Measurements from ENCODE around the gene MTR.

The MTR gene

DNA sequence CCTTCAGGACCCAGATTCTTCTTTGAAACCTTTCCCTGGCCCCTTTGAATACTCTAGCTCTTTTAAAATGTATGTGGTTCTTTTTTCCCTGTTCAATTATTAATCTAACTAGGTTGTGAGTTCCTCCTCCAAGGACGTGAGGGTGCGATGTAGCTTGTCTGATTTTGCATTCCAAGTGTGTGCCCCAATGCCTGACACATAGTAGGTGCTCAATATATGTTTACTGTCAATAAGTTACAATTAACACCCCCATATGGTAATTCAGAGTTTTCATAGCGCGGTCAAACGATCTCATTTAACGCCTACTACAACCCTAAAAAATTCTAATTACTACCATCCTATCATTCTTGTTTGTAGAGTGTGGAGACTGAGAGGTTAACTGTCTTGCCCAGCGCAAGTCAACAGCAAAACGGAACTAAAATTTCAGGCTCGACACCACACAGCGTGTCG is 482 bp upstream of the MTR start:
- in situ Hi-C loops (cut with MboI; ENCODE audit: low pct_unique_long_range_greater_than_20kb, low sequenced_read_pairs, unreplicated experiment) = no loop called here
- no peak for DNase-seq (ENCODE audit: low spot score)
- TF ChIP-seq, protein P1, sequence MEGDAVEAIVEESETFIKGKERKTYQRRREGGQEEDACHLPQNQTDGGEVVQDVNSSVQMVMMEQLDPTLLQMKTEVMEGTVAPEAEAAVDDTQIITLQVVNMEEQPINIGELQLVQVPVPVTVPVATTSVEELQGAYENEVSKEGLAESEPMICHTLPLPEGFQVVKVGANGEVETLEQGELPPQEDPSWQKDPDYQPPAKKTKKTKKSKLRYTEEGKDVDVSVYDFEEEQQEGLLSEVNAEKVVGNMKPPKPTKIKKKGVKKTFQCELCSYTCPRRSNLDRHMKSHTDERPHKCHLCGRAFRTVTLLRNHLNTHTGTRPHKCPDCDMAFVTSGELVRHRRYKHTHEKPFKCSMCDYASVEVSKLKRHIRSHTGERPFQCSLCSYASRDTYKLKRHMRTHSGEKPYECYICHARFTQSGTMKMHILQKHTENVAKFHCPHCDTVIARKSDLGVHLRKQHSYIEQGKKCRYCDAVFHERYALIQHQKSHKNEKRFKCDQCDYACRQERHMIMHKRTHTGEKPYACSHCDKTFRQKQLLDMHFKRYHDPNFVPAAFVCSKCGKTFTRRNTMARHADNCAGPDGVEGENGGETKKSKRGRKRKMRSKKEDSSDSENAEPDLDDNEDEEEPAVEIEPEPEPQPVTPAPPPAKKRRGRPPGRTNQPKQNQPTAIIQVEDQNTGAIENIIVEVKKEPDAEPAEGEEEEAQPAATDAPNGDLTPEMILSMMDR (IDR thresholded peaks at IDR 0.05; ENCODE audit: extremely low read depth, insufficient read depth, missing control alignments) = no peak

DNA sequence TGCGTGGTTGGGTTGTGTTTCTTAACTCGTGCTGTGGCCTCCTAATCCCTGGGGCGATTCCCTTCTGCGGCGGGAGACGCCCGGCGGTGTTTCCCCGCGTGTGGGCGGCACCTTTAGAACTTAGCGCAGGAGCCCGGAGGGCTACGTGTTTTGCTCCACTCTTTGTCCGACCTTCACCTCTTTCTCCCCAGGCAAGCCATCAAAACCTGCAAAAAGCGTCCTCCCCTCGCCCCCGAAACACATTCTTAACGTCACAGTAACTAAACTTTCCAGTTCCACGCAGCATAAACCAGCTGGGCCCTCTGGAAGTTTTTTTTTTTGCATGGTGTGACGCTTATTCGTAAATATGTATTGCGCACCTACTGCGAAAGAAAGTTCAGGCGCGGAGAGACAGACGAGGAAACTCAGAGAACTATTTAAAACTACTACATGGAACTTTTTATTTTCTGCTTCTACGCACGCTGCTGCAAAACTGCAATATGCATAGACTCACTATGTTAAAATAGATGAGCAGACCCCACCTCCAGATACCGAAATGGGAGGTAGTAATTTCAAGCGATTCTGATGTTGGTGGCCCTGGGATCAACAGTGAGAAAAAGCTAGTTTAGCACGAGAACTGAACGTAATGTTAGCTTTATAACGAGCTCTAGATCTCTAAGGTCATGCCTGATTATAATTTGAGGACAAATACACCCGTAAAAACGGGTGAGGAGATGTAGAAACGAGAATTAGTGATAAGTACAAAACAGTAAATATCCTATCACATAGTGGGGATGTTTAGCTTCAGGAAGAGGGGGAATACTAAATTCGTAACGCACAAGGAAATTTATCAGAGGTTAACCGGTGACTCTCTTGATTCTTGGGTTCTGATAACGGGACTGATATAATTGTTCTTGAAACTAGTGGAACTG is 920 bp downstream of the MTR start:
- in situ Hi-C loops (cut with MboI; ENCODE audit: low pct_unique_long_range_greater_than_20kb, low sequenced_read_pairs, unreplicated experiment) = no loop called here
- TF ChIP-seq, protein P1 (IDR thresholded peaks at IDR 0.05; ENCODE audit: extremely low read depth, insufficient read depth, missing control alignments) = no peak
- DNase-seq (ENCODE audit: low spot score) = no peak

DNA sequence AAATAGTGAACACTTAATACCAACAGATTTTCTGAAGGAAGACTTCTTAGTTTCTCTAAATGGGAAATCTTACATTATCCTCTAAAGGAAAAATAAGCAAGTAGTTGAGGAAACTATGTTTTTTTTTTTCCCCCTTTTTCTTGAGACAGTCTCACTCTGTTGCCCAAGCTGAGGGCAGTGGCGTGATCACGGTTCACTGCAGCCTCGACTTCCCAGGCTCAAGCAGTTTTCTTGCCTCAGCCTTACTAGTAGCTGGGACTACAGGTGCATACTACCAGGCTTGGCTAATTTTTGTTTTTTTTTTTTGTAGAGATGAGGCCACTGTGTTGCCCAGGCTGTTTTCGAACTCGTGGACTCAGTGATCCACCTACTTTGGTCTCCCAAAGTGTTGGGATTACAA is 3.9 kb downstream of the MTR start:
- no peak for DNase-seq (ENCODE audit: low spot score)
- in situ Hi-C loops (cut with MboI; ENCODE audit: low pct_unique_long_range_greater_than_20kb, low sequenced_read_pairs, unreplicated experiment) = no loop called here
- TF ChIP-seq, protein P1 (IDR thresholded peaks at IDR 0.05; ENCODE audit: extremely low read depth, insufficient read depth, missing control alignments) = no peak

DNA sequence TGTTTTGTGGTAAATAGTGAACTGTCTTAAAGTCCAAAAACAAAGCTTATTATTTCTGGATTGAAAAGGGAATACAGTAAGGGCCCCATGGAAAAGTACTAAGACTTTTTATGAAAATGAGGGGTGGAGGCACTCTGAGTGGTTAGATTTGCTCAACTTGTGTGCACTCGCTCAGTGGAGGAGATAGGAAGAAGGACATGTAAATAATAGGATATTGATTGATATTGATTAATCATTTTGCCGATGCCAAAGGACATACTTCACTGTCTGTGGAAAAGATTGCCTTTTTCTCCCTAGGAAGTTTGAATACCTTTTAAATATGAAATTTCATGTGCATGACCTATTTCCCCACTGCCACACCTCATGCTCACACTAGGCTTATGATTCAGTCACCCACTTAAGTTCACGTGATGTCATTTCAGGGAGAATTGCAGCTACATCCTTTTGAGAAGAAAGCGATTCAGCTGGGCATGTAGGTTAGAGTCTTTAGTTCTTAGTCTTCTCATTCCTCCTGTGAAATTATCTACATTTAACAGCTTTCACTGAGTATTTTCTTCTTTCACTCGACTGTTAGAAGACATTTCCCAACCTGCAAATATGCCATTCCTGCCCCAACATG is 5.0 kb downstream of the MTR start:
- TF ChIP-seq, protein P1 (IDR thresholded peaks at IDR 0.05; ENCODE audit: extremely low read depth, insufficient read depth, missing control alignments) = no peak
- DNase-seq (ENCODE audit: low spot score) = no peak
- in situ Hi-C loops (cut with MboI; ENCODE audit: low pct_unique_long_range_greater_than_20kb, low sequenced_read_pairs, unreplicated experiment) = no loop called here

DNA sequence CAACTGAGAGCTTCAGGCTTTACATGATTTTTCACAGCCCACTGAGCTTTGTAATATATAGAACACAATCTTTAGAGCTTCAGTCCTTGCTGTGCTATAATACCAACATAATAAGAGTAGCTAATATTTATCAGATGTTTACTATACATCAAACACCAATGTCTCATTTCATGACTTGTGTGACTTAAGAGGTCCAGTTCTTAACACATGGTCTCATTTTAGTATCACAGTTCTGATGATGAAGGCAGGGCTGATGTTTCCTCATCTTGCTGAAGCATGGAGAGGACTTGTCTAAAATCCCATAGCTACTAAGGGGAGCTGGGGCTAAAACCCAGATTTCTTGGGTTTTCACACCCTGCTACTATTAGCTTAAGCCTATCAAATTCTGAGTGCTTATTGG is 5.5 kb downstream of the MTR start:
- in situ Hi-C loops (cut with MboI; ENCODE audit: low pct_unique_long_range_greater_than_20kb, low sequenced_read_pairs, unreplicated experiment) = no loop called here
- TF ChIP-seq, protein P1 (IDR thresholded peaks at IDR 0.05; ENCODE audit: extremely low read depth, insufficient read depth, missing control alignments) = no peak
- DNase-seq (ENCODE audit: low spot score) = no peak

DNA sequence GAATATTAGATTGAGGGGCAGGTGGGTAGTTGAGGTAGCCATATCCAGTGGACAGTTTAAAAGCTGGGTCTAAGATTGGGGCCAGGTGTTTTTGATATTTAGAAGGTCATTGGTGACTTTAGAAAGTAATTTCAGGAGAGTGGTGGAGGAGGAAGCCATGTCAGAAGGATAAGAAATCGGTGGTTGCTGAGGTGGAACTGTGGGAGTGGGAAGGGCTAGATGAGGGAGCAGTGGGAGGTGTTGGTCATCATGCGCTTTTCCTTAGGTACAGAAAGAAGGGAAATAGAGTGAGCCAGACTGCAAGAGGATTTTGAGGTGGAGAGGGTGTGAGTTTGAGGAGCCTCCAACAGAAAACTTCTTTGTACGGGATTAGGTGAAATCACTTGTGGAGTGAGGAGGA is 7.2 kb downstream of the MTR start:
- TF ChIP-seq, protein P1 (IDR thresholded peaks at IDR 0.05; ENCODE audit: extremely low read depth, insufficient read depth, missing control alignments) = no peak
- no peak for DNase-seq (ENCODE audit: low spot score)
- in situ Hi-C loops (cut with MboI; ENCODE audit: low pct_unique_long_range_greater_than_20kb, low sequenced_read_pairs, unreplicated experiment) = no loop called here
